ENCODE measurements around the gene KCNK3. TPM values are rescaled to one million over a fixed set of nuclear protein-coding genes. Genes with fewer than 3 reads are reported as not detected.

The KCNK3 gene
- total RNA-seq, 1 experiment from 2014 or later: 0.09 TPM

DNA sequence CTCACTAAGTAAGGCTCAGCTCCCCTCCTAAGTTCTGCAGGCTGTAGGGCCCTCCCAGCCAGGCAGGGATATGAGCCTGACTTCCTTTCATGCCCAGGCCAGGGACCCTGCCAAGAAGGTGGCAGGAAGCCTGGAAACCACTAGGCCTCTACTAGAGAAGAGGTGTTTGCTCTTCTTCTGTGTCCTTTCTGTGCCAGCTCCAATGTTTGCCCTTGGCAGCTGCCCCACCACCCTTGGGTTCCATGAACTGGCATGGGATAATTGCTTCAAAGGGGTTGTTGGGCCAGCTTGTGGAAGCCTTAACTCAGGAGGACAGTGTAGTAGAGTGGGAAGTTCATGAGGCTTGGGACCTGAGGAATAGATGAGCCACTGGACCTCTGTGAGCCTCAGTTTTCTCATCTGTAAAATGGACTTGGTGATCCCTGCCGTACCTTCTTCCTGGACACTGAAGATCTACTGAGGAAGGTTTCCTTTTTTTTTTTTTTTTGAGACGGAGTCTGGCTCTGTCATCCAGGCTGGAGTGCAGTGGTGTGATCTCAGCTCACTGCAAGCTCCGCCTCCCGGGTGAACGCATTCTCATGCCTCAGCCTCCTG lies 75.5 kb downstream of the KCNK3 start:
- Histone ChIP-seq H3K79me2 (ENCODE audit: insufficient read depth, low read length) (no peaks in the 10 kb centered on the region), H4K91ac (ENCODE audit: insufficient read length, low read depth, low read length) (no peak overlapping the region), H3K9me3 (ENCODE audit: control insufficient read depth, low read depth, low read length) (no peaks in the 10 kb centered on the region)

More for the DNA sequence above, 75.5 kb downstream of the KCNK3 start:
- Histone ChIP-seq H3K23me2 (ENCODE audit: insufficient read length, low read depth, low read length, poor library complexity, severe bottlenecking) (peaks cover 4% of the 10 kb centered on the region), H4K20me1 (ENCODE audit: control insufficient read depth, insufficient read depth, insufficient read length) (no peaks in the 10 kb centered on the region), H3K27me3 (ENCODE audit: insufficient read depth, low read length) (no peaks in the 10 kb centered on the region), H3K9ac (ENCODE audit: extremely low read depth, insufficient read length, low read length) (no peak overlapping the region), H3K4ac (ENCODE audit: low read depth, low read length) (no peak overlapping the region), H4K5ac (ENCODE audit: insufficient read length, low read depth, low read length) (no peak overlapping the region), H2BK5ac (ENCODE audit: insufficient read length, low read length) (no peak overlapping the region), H2BK12ac (ENCODE audit: insufficient read length, low read depth, low read length) (no peak overlapping the region), H2BK20ac (ENCODE audit: low read depth, low read length, poor library complexity, severe bottlenecking) (no peak overlapping the region), H2BK120ac (ENCODE audit: low read depth, low read length, poor library complexity, severe bottlenecking) (no peak overlapping the region), H3K27ac (ENCODE audit: insufficient read length, low read depth, low read length) (no peak overlapping the region), H4K8ac (replicated peaks; ENCODE audit: insufficient read length, low read depth, low read length) (no peak overlapping the region), H3K4me1 (ENCODE audit: insufficient read depth, low read length) (peaks cover 2% of the 10 kb centered on the region; the same call in 1 of the 2 replicates), H3K56ac (ENCODE audit: insufficient read length, low read depth, low read length) (no peak overlapping the region), H3K79me1 (ENCODE audit: insufficient read depth, low read depth, low read length, poor library complexity, severe bottlenecking) (no peaks in the 10 kb centered on the region), H3K18ac (ENCODE audit: insufficient read length, low read depth, low read length) (no peak overlapping the region), H3K4me2 (ENCODE audit: insufficient read depth, insufficient read length, low read length) (no peak overlapping the region), H2BK15ac (ENCODE audit: low read depth, low read length) (no peak overlapping the region), H2AK5ac (ENCODE audit: insufficient read length, low read length) (no peak overlapping the region), H3K14ac (ENCODE audit: insufficient read depth, low read length) (no peak overlapping the region), H3T11ph (ENCODE audit: low read length) (no peak overlapping the region), H3K23ac (ENCODE audit: insufficient read length, low read depth, low read length) (no peak overlapping the region), H2AFZ (ENCODE audit: low read length) (no peak overlapping the region)
- H3K9me3 Mint-ChIP-seq: no peaks in the 10 kb centered on the region; a peak in 1 of 5 replicates
- TF ChIP-seq, protein P1, sequence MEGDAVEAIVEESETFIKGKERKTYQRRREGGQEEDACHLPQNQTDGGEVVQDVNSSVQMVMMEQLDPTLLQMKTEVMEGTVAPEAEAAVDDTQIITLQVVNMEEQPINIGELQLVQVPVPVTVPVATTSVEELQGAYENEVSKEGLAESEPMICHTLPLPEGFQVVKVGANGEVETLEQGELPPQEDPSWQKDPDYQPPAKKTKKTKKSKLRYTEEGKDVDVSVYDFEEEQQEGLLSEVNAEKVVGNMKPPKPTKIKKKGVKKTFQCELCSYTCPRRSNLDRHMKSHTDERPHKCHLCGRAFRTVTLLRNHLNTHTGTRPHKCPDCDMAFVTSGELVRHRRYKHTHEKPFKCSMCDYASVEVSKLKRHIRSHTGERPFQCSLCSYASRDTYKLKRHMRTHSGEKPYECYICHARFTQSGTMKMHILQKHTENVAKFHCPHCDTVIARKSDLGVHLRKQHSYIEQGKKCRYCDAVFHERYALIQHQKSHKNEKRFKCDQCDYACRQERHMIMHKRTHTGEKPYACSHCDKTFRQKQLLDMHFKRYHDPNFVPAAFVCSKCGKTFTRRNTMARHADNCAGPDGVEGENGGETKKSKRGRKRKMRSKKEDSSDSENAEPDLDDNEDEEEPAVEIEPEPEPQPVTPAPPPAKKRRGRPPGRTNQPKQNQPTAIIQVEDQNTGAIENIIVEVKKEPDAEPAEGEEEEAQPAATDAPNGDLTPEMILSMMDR (conservative IDR thresholded peaks at IDR 0.05): no peak
- no peaks in the 10 kb centered on the region for H3K36me3 Mint-ChIP-seq (ENCODE audit: insufficient read depth in 1 of 3, low read depth in 3 of 3)
- no peak overlapping the region for H3K27ac Mint-ChIP-seq
- no peak overlapping the region for H3K4me3 Mint-ChIP-seq
- H3K4me1 Mint-ChIP-seq: peaks cover 12 to 15% of the 10 kb centered on the region in 2 experiments
- no peak for DNase-seq
- peaks cover 9% of the 10 kb centered on the region for H3K27me3 Mint-ChIP-seq (ENCODE audit: low read depth)
- WGBS (ENCODE audit: extremely low coverage, insufficient read length, low lambda C conversion rate): no CpG with 5 or more reads among the region's 5 CpGs

Measured in H9 (cell line).